ENCODE results near the gene C22orf39.

Gene C22orf39

GRCh38 chr22:19429950-19430889 lies 17.3 kb downstream of the C22orf39 start:
- DNase-seq (ENCODE audit: low spot score) = peak; percentile 12

- no peak for DNase-seq (ENCODE audit: low spot score)
These were observed 23.4 kb downstream of the C22orf39 start for GRCh38 chr22:19424186-19424500.

- DNase-seq (ENCODE audit: low spot score) = no peak
These were observed 24.8 kb downstream of the C22orf39 start for GRCh38 chr22:19422440-19423301.

- no peak for DNase-seq (ENCODE audit: low spot score)
These were observed 27.2 kb downstream of the C22orf39 start for GRCh38 chr22:19420321-19420720.

- peak; percentile 47 for DNase-seq (ENCODE audit: low spot score)
These were observed 27.9 kb downstream of the C22orf39 start for GRCh38 chr22:19419464-19420178.

GRCh38 chr22:19419086-19419463 lies 28.4 kb downstream of the C22orf39 start:
- no peak for DNase-seq (ENCODE audit: low spot score)

GRCh38 chr22:19412923-19413322 lies 34.6 kb downstream of the C22orf39 start:
- no peak for DNase-seq (ENCODE audit: low spot score)

- DNase-seq (ENCODE audit: low spot score) = no peak
These were observed 35.0 kb downstream of the C22orf39 start for GRCh38 chr22:19412478-19412877.

GRCh38 chr22:19411690-19412045 lies 35.8 kb downstream of the C22orf39 start:
- DNase-seq (ENCODE audit: low spot score) = no peak

GRCh38 chr22:19410941-19411689 lies 36.4 kb downstream of the C22orf39 start:
- no peak for DNase-seq (ENCODE audit: low spot score)

GRCh38 chr22:19407649-19408606 lies 39.6 kb downstream of the C22orf39 start:
- no peak for DNase-seq (ENCODE audit: low spot score)

GRCh38 chr22:19406846-19407245 lies 40.7 kb downstream of the C22orf39 start:
- DNase-seq (ENCODE audit: low spot score) = no peak

GRCh38 chr22:19406281-19406811 lies 41.2 kb downstream of the C22orf39 start:
- no peak for DNase-seq (ENCODE audit: low spot score)

- DNase-seq (ENCODE audit: low spot score) = no peak
These were observed 41.9 kb downstream of the C22orf39 start for GRCh38 chr22:19405652-19406051.

- DNase-seq (ENCODE audit: low spot score) = no peak
These were observed 42.4 kb downstream of the C22orf39 start for GRCh38 chr22:19405133-19405532.

- DNase-seq (ENCODE audit: low spot score) = no peak
These were observed 42.8 kb downstream of the C22orf39 start for GRCh38 chr22:19404676-19405075.

GRCh38 chr22:19402642-19403191 lies 44.8 kb downstream of the C22orf39 start:
- DNase-seq (ENCODE audit: low spot score) = no peak

GRCh38 chr22:19401483-19401882 lies 46.0 kb downstream of the C22orf39 start:
- no peak for DNase-seq (ENCODE audit: low spot score)

GRCh38 chr22:19400881-19401280 lies 46.6 kb downstream of the C22orf39 start:
- no peak for DNase-seq (ENCODE audit: low spot score)

- DNase-seq (ENCODE audit: low spot score) = no peak
These were observed 48.9 kb downstream of the C22orf39 start for GRCh38 chr22:19398652-19399051.
